Ecto neural progenitor cell (in vitro differentiated cells): Measurements from ENCODE around the gene CMSS1.

Experiments used
- DNase-seq: peaks from one replicate; pipeline ENCODE4 v3.0.0-alpha.2; 2018; ENCODE audit warnings: low spot score

The CMSS1 gene

DNA sequence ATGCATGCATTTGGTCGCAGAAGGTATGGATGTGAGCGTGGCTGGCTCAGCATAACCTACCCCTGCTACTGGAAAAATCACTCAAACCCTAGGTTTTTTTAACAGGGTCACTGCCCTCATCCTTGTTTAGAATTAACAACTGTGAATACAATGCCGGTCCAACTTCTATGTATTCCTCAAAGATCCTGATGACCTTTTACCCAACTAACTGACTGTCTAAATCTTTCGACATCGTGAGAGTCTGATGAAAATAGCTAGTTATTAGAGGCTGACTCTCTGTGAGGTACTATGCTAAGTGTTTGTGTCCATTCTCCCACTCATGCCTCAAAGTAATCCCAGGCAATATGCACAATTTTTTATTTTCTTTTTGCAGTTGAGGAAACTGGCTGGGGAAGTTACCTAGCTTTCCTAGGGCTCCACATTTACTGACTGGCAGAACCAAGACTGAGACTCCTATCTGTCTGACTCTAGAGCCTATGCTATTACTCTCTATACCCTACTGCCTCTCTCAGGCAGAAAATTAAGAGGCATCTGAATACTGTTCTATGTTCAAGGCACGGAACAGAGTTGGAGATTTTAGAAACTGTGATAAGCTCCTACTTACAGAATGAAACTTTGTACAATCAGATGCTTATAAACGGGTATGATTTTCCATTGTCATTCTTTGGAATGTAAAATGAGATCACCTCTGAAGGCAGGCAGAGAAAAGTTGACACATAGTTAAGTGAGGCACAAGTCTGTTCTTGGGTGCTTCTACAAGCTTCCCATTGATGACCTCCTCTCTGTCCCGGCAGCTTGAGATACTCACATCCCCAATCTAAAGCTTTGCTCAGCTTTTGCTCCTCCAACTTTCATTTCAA, 240.3 kb downstream of the CMSS1 start:
- no peak for DNase-seq

GRCh38 chr3:100059472-100059871, 241.8 kb downstream of the CMSS1 start:
- no peak for DNase-seq

DNA sequence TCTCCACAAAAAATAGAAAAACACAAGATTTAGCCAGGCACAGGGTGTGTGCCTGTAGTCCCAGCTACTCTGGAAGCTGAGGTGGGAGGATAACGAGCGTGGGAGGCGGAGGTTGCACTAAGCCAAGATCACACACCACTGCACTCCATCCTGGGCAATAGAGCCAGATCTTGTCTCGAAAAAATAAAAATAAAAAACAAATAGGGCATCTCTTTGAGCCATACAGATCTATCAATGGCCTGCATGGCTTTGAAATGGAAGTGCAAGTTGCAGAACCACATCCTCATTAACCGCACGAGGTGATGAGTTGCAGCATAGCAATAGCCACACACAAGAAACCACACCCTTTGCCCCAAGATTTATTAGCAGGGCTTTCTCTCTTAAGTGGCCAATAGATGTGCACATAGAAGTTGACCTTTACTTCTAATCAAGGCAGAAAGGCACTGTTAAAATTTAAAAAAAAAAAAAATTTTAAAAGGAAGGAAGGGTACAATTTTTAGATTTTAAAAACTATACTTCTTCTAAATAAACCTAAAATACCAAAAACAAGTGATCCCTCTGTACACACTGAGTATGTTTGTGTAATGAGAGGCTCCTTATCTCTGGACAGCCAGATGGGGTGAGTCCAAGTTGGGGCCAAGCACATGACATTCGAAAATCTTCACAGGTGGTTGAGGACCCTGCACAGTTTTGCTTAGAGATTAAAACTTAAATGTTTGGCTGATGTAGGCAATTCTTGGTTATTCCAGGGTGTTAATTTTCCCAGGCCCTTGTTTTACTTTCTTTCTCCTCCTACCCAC, 243.2 kb downstream of the CMSS1 start:
- DNase-seq = no peak

GRCh38 chr3:100062665-100063064, 245.0 kb downstream of the CMSS1 start:
- no peak for DNase-seq

GRCh38 chr3:100063929-100064461, 246.3 kb downstream of the CMSS1 start:
- no peak for DNase-seq

- no peak for DNase-seq
Measured at GRCh38 chr3:100067589-100067988, 249.9 kb downstream of the CMSS1 start.

DNA sequence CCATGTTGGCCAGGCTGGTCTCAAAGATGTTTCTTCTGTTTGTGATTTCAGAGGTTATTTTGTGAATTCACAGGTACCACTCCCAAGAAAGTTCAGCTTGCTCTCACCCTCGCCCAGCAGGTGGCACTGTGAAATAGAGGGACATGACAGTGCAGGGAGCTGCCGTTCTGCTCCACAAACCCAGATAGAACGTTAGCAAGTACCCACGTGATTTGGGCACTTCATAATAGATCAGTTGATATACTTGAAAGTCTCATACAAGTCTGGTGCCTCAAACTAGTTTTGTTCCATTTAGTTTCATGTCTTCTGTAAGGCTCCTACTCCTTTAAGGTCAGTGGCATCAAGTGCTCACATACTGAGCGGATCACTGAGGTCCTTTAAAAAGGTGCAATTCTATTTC, 251.2 kb downstream of the CMSS1 start:
- DNase-seq = peak; percentile 69

- no peak for DNase-seq
Measured at GRCh38 chr3:100069472-100069871, 251.8 kb downstream of the CMSS1 start.

GRCh38 chr3:100072326-100073048, 254.8 kb downstream of the CMSS1 start:
- DNase-seq = no peak

GRCh38 chr3:100073049-100073713, 255.5 kb downstream of the CMSS1 start:
- no peak for DNase-seq

GRCh38 chr3:100073714-100074307, 256.1 kb downstream of the CMSS1 start:
- peak; percentile 65 for DNase-seq

DNA sequence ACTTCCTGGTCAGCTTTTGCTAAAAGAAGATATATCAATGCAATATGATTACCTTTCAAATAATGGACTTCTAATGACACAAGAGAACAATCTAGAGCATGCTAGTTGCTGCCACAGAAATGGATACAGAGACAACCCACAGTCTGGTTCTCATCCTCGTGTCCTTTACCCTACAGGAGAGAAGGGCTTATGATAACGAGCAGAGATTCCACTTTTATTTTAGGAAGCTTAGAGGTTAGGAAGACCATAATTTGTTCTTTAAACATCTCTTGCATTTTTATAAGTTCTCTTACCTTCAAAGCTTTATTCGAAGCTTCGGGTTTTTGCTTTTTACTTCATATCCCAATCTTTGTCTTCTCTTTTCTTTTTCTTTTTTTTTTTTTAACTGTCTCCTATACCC, 257.5 kb downstream of the CMSS1 start:
- no peak for DNase-seq

DNA sequence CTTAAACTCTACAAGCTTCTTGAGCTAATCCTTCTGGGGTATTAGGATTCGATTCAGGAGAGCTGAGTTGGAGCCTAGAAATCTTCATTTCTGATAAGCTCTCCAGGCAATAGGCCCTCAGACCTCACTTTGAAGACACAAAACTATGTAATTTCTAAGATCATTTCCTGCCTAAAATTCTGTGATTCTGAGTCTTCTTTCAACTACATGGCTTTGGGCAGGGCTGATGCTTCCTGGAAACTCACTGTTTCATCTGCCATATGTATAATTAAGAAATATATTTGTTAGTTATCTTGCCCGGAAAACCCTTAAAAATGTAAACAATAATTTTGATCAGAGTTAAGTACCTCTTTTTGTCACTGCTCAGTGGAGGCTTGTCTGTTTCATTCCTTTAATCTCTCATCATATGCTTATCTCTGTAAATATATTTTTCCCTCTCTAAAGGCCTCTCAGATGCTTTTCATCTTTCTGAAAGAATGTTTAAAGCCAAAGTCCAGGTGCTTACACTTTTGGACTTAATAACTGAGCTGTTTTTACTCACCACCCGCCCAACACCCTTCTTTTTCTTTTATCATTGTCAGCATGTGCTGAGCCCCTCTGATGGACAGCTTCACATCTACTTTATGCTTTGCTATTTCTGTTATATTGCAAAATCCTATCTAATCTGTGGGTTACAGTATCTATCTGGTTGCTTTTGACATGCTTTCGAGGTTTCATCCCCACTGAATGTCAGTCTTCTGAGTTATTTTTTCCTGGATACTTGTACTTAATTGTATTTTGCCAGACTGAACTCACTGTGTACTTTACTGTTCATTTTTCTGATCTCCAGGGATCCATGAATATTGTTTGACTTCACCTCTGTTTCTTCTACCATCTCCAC, 258.4 kb downstream of the CMSS1 start:
- DNase-seq = no peak

- no peak for DNase-seq
Measured at GRCh38 chr3:100076731-100077529, 259.3 kb downstream of the CMSS1 start.

- no peak for DNase-seq
Measured at GRCh38 chr3:100079328-100079727, 261.7 kb downstream of the CMSS1 start.

DNA sequence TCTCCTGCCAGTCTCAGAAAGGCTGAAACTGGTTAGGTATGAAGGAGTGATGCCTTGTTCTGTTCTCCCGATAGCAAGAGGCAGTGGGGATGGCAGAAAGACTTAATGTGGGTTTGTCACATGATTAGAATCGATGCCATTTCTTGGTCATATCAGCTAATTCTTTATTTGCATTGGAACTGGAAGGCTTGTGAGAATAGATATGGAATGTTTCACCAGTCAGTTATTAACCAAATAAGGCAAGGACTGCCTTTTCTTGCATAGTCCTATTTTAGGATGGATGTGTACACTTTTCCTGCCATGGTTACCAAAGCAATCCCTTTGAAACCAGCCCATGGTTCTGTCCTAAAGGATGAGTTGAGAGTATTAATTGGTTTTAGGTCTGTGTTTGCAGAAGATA, 262.9 kb downstream of the CMSS1 start:
- no peak for DNase-seq

DNA sequence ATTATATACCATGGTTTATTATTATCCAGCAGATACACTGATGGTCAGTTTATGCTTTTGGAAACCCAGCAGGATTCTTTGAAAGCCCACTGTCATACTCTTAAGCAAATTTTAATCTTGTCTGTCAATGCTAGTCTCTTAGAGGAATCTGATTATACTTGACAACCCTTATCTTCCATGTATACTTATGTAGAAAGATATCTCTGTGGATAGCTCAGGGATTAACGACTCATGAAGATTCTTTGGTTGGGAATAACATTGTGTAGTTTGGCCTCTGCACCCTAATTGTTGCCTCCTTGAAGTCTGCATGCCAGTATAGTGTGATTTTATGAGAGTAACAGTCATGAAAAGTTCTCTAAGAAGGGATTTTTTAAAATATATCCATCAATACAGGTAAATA, 263.6 kb downstream of the CMSS1 start:
- DNase-seq = no peak

- DNase-seq = no peak
Measured at GRCh38 chr3:100081986-100082692, 264.5 kb downstream of the CMSS1 start.

DNA sequence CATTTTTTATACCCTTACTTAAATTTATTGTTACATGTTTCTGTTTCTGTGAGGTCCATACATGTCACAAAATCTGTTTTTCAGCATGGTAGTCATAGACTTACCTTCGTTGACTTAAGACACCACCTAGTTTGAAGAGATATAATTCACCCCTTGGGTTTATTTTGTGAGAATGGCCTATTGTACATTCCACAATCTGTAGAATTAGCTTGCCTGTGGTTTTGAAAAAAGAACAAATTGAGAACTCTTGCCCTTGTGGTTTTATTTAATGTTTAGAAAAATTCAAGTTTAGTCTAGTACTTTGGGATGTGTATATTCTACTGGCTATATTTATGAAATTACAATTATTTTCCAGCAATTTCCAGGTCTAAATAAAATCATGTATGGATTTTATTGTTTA, 265.1 kb downstream of the CMSS1 start:
- DNase-seq = no peak
